ENCODE data around the gene WDR74. TPM values are rescaled to one million over a fixed set of nuclear protein-coding genes. Genes with fewer than 3 reads are reported as not detected.

Gene WDR74
- total RNA-seq (2022; extraction: Qiagen RNA extraction) = 78.6 to 86.1 TPM (median 84.6 TPM) in 5 replicates

GRCh38 chr11:62839050-62839945 is at the start of gene WDR74:
TSS of gene WDR74 (minus strand) at chr11:62839590. CDS start at chr11:62839570, 20 bp downstream.

GRCh38 chr11:62880803-62881578 is 41.6 kb upstream of the WDR74 start, which contains the start of gene SLC3A2:
TSS of gene SLC3A2 (plus strand) at chr11:62880896. CDS start at chr11:62881024, 128 bp downstream.

GRCh38 chr11:62832336-62833234 is 6.8 kb downstream of the WDR74 start, which contains the start of gene TEX54:
TSS of gene TEX54 (minus strand) at chr11:62832841.

GRCh38 chr11:62831520-62832335 is 7.7 kb downstream of the WDR74 start, which contains the start of gene STX5:
TSS of gene STX5 (minus strand) at chr11:62832051. CDS start at chr11:62831243, 808 bp downstream.

GRCh38 chr11:62805076-62805892 is 34.1 kb downstream of the WDR74 start, which contains the start of gene NXF1:
TSS of gene NXF1 (minus strand) at chr11:62805440. CDS start at chr11:62805356, 84 bp downstream.

GRCh38 chr11:62791501-62792201 is 47.7 kb downstream of the WDR74 start, which contains the start of gene TMEM223:
TSS of gene TMEM223 (minus strand) at chr11:62792006. CDS start at chr11:62791994, 12 bp downstream.

GRCh38 chr11:62787005-62787759 is 52.2 kb downstream of the WDR74 start, which contains the start of gene TMEM179B:
TSS of gene TMEM179B (plus strand) at chr11:62787402. CDS start at chr11:62787432, 30 bp downstream.

Other genes starting within 250 kb of the WDR74 start
- gene TUT1, start 248.1 kb downstream of the WDR74 start, total RNA-seq (2022; extraction: Qiagen RNA extraction) = 14.0 to 17.0 TPM (median 16.4 TPM) in 5 replicates
- 82.3 to 87.1 TPM (median 85.2 TPM) in 5 replicates for gene MTA2, start 237.7 kb downstream of the WDR74 start, total RNA-seq (2022; extraction: Qiagen RNA extraction)
- 17.8 to 28.8 TPM (median 24.5 TPM) in 5 replicates for gene EML3, start 226.8 kb downstream of the WDR74 start, total RNA-seq (2022; extraction: Qiagen RNA extraction)
- gene ROM1, start 226.3 kb downstream of the WDR74 start, total RNA-seq (2022; extraction: Qiagen RNA extraction) = 3.3 to 5.0 TPM (median 3.6 TPM) in 5 replicates
- 41.3 to 60.1 TPM (median 57.5 TPM) in 5 replicates for gene B3GAT3, start 217.6 kb downstream of the WDR74 start, total RNA-seq (2022; extraction: Qiagen RNA extraction)
- 238 to 279 TPM (median 270 TPM) in 5 replicates for gene GANAB, start 193.0 kb downstream of the WDR74 start, total RNA-seq (2022; extraction: Qiagen RNA extraction)
- 16.8 to 22.4 TPM (median 21.7 TPM) in 5 replicates for gene INTS5, start 186.3 kb downstream of the WDR74 start, total RNA-seq (2022; extraction: Qiagen RNA extraction)
- gene C11orf98, start 174.4 kb downstream of the WDR74 start, total RNA-seq (2022; extraction: Qiagen RNA extraction) = 125 to 145 TPM (median 136 TPM) in 5 replicates
- 10.5 to 19.1 TPM (median 16.3 TPM) in 5 replicates for gene CSKMT, start 174.3 kb downstream of the WDR74 start, total RNA-seq (2022; extraction: Qiagen RNA extraction)
- 24.6 to 39.0 TPM (median 37.5 TPM) in 5 replicates for gene UQCC3, start 167.9 kb downstream of the WDR74 start, total RNA-seq (2022; extraction: Qiagen RNA extraction)
- 3.6 to 6.2 TPM (median 5.3 TPM) in 5 replicates for gene LBHD1, start 167.3 kb downstream of the WDR74 start, total RNA-seq (2022; extraction: Qiagen RNA extraction)
- 106 to 130 TPM (median 120 TPM) in 5 replicates for gene UBXN1, start 160.5 kb downstream of the WDR74 start, total RNA-seq (2022; extraction: Qiagen RNA extraction)
- gene LRRN4CL, start 150.1 kb downstream of the WDR74 start, total RNA-seq (2022; extraction: Qiagen RNA extraction) = 0.04 to 0.21 TPM (median 0.05 TPM) in 4 of 5 replicates, not detected in the other
- 60.0 to 87.1 TPM (median 74.6 TPM) in 5 replicates for gene BSCL2, start 132.2 kb downstream of the WDR74 start, total RNA-seq (2022; extraction: Qiagen RNA extraction)
- gene GNG3, start 131.9 kb downstream of the WDR74 start, total RNA-seq (2022; extraction: Qiagen RNA extraction) = not detected in 5 replicates
- 37.2 to 44.0 TPM (median 41.2 TPM) in 5 replicates for gene HNRNPUL2, start 112.1 kb downstream of the WDR74 start, total RNA-seq (2022; extraction: Qiagen RNA extraction)
- 28.7 to 36.6 TPM (median 32.6 TPM) in 5 replicates for gene TTC9C, start 111.1 kb downstream of the WDR74 start, total RNA-seq (2022; extraction: Qiagen RNA extraction)
- gene ZBTB3, start 85.4 kb downstream of the WDR74 start, total RNA-seq (2022; extraction: Qiagen RNA extraction) = 1.1 to 1.9 TPM (median 1.6 TPM) in 5 replicates
- 170 to 189 TPM (median 182 TPM) in 5 replicates for gene POLR2G, start 78.0 kb downstream of the WDR74 start, total RNA-seq (2022; extraction: Qiagen RNA extraction)
- gene TAF6L, start 68.2 kb downstream of the WDR74 start, total RNA-seq (2022; extraction: Qiagen RNA extraction) = 11.0 to 17.5 TPM (median 16.0 TPM) in 5 replicates
- gene TMEM179B, start 52.2 kb downstream of the WDR74 start, total RNA-seq (2022; extraction: Qiagen RNA extraction) = 67.4 to 99.6 TPM (median 90.7 TPM) in 5 replicates
- 18.0 to 32.7 TPM (median 32.4 TPM) in 5 replicates for gene TMEM223, start 47.6 kb downstream of the WDR74 start, total RNA-seq (2022; extraction: Qiagen RNA extraction)
- 45.8 to 57.7 TPM (median 52.5 TPM) in 5 replicates for gene NXF1, start 34.1 kb downstream of the WDR74 start, total RNA-seq (2022; extraction: Qiagen RNA extraction)
- gene STX5, start 7.5 kb downstream of the WDR74 start, total RNA-seq (2022; extraction: Qiagen RNA extraction) = 19.9 to 27.8 TPM (median 25.5 TPM) in 5 replicates
- not detected in 5 replicates for gene TEX54, start 6.7 kb downstream of the WDR74 start, total RNA-seq (2022; extraction: Qiagen RNA extraction)
- gene SLC3A2, start 41.3 kb upstream of the WDR74 start, total RNA-seq (2022; extraction: Qiagen RNA extraction) = 904 to 1,141 TPM (median 1,030 TPM) in 5 replicates
- gene CHRM1, start 81.8 kb upstream of the WDR74 start, total RNA-seq (2022; extraction: Qiagen RNA extraction) = 0.02 to 0.16 TPM (median 0.03 TPM) in 4 of 5 replicates, not detected in the other
- not detected in 5 replicates for gene SLC22A6, start 145.4 kb upstream of the WDR74 start, total RNA-seq (2022; extraction: Qiagen RNA extraction)
- not detected in 5 replicates for gene SLC22A8, start 176.3 kb upstream of the WDR74 start, total RNA-seq (2022; extraction: Qiagen RNA extraction)

All from A549 treated with CORT108297 at 1 μM for 4 hours (cell line).